MM.1S (cell line): ENCODE data around the gene KRTAP1-4.

ENCODE experiments used
- DNase-seq: peaks from one replicate; pipeline ENCODE4 v3.0.0-alpha.2; 2015
- H2AFZ ChIP-seq: fragments of 300-600 bp; sonication (generic); 2 replicates; pipeline ENCODE4 v1.6.0; 2016; ENCODE audit warnings: antibody characterized with exemption, low read length
- H3F3A ChIP-seq: fragments of 300-600 bp; sonication (generic); 2 replicates; pipeline ENCODE4 v1.6.1; 2016; ENCODE audit warnings: mild to moderate bottlenecking, antibody characterized with exemption, low read length, moderate library complexity, mixed read lengths; ENCODE audit not compliant: insufficient read depth
- H3K27ac ChIP-seq: fragments of 300-600 bp; sonication (generic); 2 replicates; pipeline ENCODE4 v1.5.1; 2016; ENCODE audit warnings: mild to moderate bottlenecking, low read length
- H3K27me3 ChIP-seq: fragments of 300-600 bp; sonication (generic); replicated peaks from 2 replicates; pipeline ENCODE4 v1.6.0; 2016; ENCODE audit warnings: low read length; ENCODE audit not compliant: insufficient read depth
- H3K36me3 ChIP-seq: fragments of 300-600 bp; sonication (generic); replicated peaks from 2 replicates; pipeline ENCODE4 v1.6.1; 2016; ENCODE audit warnings: mild to moderate bottlenecking, low read length, mixed read lengths; ENCODE audit not compliant: insufficient read depth
- H3K4me1 ChIP-seq: fragments of 300-600 bp; sonication (generic); 2 replicates; pipeline ENCODE4 v1.6.1; 2016; ENCODE audit warnings: low read length, mixed read lengths
- H3K4me2 ChIP-seq: fragments of 300-600 bp; sonication (generic); 2 replicates; pipeline ENCODE4 v1.6.0; 2016; ENCODE audit warnings: low read depth, low read length
- H3K4me3 ChIP-seq: fragments of 300-600 bp; sonication (generic); 2 replicates; pipeline ENCODE4 v1.5.1; 2016; ENCODE audit warnings: low read length, mixed read lengths
- H3K79me2 ChIP-seq: fragments of 300-600 bp; sonication (generic); 2 replicates; pipeline ENCODE4 v1.6.1; 2016; ENCODE audit warnings: mixed run types, low read length, mixed read lengths
- H3K9ac ChIP-seq: fragments of 300-600 bp; sonication (generic); 2 replicates; pipeline ENCODE4 v1.6.1; 2016; ENCODE audit warnings: low read length, mixed read lengths
- H3K9me2 ChIP-seq: fragments of 300-600 bp; sonication (generic); replicated peaks from 2 replicates; pipeline ENCODE4 v1.6.1; 2016; ENCODE audit warnings: mild to moderate bottlenecking, low read length, mixed read lengths; ENCODE audit not compliant: insufficient read depth
- H3K9me3 ChIP-seq: fragments of 300-600 bp; sonication (generic); replicated peaks from 2 replicates; pipeline ENCODE4 v1.6.1; 2016; ENCODE audit warnings: mild to moderate bottlenecking, low read length, mixed read lengths; ENCODE audit not compliant: insufficient read depth
- H4K20me1 ChIP-seq: fragments of 300-600 bp; sonication (generic); 2 replicates; pipeline ENCODE4 v1.6.1; 2016; ENCODE audit warnings: mild to moderate bottlenecking, low read length, moderate library complexity, mixed read lengths; ENCODE audit not compliant: insufficient read depth
- EZH2 ChIP-seq: fragments of 300-600 bp; sonication (generic); optimal IDR thresholded peaks from 2 replicates; pipeline ENCODE3; 2017; ENCODE audit warnings: low read depth, mild to moderate bottlenecking, antibody characterized with exemption, low read length, mixed read lengths
- EZH2phosphoT487 ChIP-seq: fragments of 300-600 bp; sonication (generic); IDR thresholded peaks from 2 replicates; pipeline ENCODE4 v1.6.1; 2018; ENCODE audit warnings: antibody characterized with exemption, low read length
- TF ChIP-seq, protein P1 (sequence below): fragments of 300-600 bp; sonication (generic); IDR thresholded peaks from 2 replicates; pipeline ENCODE4 v1.5.1; 2016; ENCODE audit warnings: antibody characterized with exemption, low read length, mixed read lengths

The KRTAP1-4 gene

GRCh38 chr17:41064301-41064700 is 34.3 kb upstream of the KRTAP1-4 start:
- Histone ChIP-seq H3K9me3 (no peaks in the 10 kb centered on the region), H4K20me1 (no peaks in the 10 kb centered on the region), H3F3A (no peaks in the 10 kb centered on the region), H3K4me1 (no peaks in the 10 kb centered on the region), H3K27ac (no peak overlapping the region), H3K79me2 (no peaks in the 10 kb centered on the region), H3K27me3 (no peaks in the 10 kb centered on the region), H3K4me3 (no peak overlapping the region), H3K9me2 (no peaks in the 10 kb centered on the region), H3K36me3 (no peaks in the 10 kb centered on the region), H2AFZ (no peak overlapping the region), H3K4me2 (no peak overlapping the region), H3K9ac (no peak overlapping the region)
- TF ChIP-seq EZH2phosphoT487 (no peak), EZH2 (no peak)
- TF ChIP-seq, protein P1, sequence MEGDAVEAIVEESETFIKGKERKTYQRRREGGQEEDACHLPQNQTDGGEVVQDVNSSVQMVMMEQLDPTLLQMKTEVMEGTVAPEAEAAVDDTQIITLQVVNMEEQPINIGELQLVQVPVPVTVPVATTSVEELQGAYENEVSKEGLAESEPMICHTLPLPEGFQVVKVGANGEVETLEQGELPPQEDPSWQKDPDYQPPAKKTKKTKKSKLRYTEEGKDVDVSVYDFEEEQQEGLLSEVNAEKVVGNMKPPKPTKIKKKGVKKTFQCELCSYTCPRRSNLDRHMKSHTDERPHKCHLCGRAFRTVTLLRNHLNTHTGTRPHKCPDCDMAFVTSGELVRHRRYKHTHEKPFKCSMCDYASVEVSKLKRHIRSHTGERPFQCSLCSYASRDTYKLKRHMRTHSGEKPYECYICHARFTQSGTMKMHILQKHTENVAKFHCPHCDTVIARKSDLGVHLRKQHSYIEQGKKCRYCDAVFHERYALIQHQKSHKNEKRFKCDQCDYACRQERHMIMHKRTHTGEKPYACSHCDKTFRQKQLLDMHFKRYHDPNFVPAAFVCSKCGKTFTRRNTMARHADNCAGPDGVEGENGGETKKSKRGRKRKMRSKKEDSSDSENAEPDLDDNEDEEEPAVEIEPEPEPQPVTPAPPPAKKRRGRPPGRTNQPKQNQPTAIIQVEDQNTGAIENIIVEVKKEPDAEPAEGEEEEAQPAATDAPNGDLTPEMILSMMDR = no peak
- no peak for DNase-seq

- Histone ChIP-seq H2AFZ (no peak overlapping the region), H4K20me1 (no peaks in the 10 kb centered on the region), H3K27me3 (no peaks in the 10 kb centered on the region), H3K9me2 (no peaks in the 10 kb centered on the region), H3K4me2 (no peak overlapping the region), H3K4me3 (no peak overlapping the region), H3K27ac (no peak overlapping the region), H3K36me3 (no peaks in the 10 kb centered on the region), H3F3A (no peaks in the 10 kb centered on the region), H3K4me1 (no peaks in the 10 kb centered on the region), H3K9me3 (no peaks in the 10 kb centered on the region), H3K9ac (no peak overlapping the region), H3K79me2 (no peaks in the 10 kb centered on the region)
- DNase-seq = no peak
- TF ChIP-seq EZH2phosphoT487 (no peak), EZH2 (no peak)
- TF ChIP-seq, protein P1 = no peak
Observed at GRCh38 chr17:41063449-41063848, 33.5 kb upstream of the KRTAP1-4 start.

- Histone ChIP-seq H3F3A (no peaks in the 10 kb centered on the region), H3K4me3 (no peak overlapping the region), H2AFZ (no peak overlapping the region), H3K9ac (no peak overlapping the region), H4K20me1 (no peaks in the 10 kb centered on the region), H3K4me1 (no peaks in the 10 kb centered on the region), H3K27me3 (no peaks in the 10 kb centered on the region), H3K9me3 (no peaks in the 10 kb centered on the region), H3K79me2 (no peaks in the 10 kb centered on the region), H3K27ac (no peak overlapping the region), H3K4me2 (no peak overlapping the region), H3K9me2 (no peaks in the 10 kb centered on the region), H3K36me3 (no peaks in the 10 kb centered on the region)
- no peak for DNase-seq
- TF ChIP-seq, protein P1 = no peak
- TF ChIP-seq EZH2 (no peak), EZH2phosphoT487 (no peak)
Observed at GRCh38 chr17:41061964-41062363, 32.0 kb upstream of the KRTAP1-4 start.
